HepG2 (cell line): Measurements from ENCODE around the gene COQ8B. TPM values are rescaled to one million over a fixed set of nuclear protein-coding genes. Genes with fewer than 3 reads are reported as not detected.

Experiments used
- CENPT ChIP-seq: sonication (generic); formaldehyde crosslinking; IDR thresholded peaks from 2 replicates; pipeline ENCODE4 v1.8.0; 2022; ENCODE audit warnings: low read depth, mild to moderate bottlenecking, moderate library complexity, missing genetic modification reagents
- ELF3 ChIP-seq: IDR thresholded peaks from 2 replicates; pipeline ENCODE4 v1.6.1; 2016; ENCODE audit warnings: missing genetic modification reagents, missing compliant biosample characterization
- MIER2 ChIP-seq: IDR thresholded peaks from 2 replicates; pipeline ENCODE4 v1.6.1; 2016; ENCODE audit warnings: missing biosample characterization, missing genetic modification reagents
- NFIC ChIP-seq: IDR thresholded peaks from 2 replicates; pipeline ENCODE4 v1.6.1; 2012; ENCODE audit warnings: mild to moderate bottlenecking, low read length, inconsistent platforms
- RAD21 ChIP-seq: fragments of 450-650 bp; formaldehyde crosslinking; IDR thresholded peaks from 2 replicates; pipeline ENCODE4 v1.5.0; 2020; ENCODE audit warnings: mild to moderate bottlenecking
- ZC3H4 ChIP-seq: sonication (generic); formaldehyde crosslinking; IDR thresholded peaks from 2 replicates; pipeline ENCODE4 v1.4.0; 2020; ENCODE audit warnings: missing genetic modification reagents, borderline replicate concordance
- ZNF549 ChIP-seq: sonication (generic); formaldehyde crosslinking; IDR thresholded peaks from 2 replicates; pipeline ENCODE4 v1.5.0; 2020; ENCODE audit warnings: missing genetic modification reagents
- ZNF562 ChIP-seq: sonication (generic); formaldehyde crosslinking; IDR thresholded peaks from 2 replicates; pipeline ENCODE4 v1.8.0; 2022; ENCODE audit warnings: missing genetic modification reagents, borderline replicate concordance
- ZNF776 ChIP-seq: sonication (generic); formaldehyde crosslinking; IDR thresholded peaks from 2 replicates; pipeline ENCODE4 v1.4.0; 2020; ENCODE audit warnings: mild to moderate bottlenecking, missing genetic modification reagents
- polyA plus RNA-seq, 8 experiments: library from polyadenylated mRNA; depleted of rRNA in 3 of 8; stranded (reverse) in 7 of 8; unstranded in 1 of 8; fragments of >200 nt; fragmentation: Illumina TruSeq in 4 of 8; extraction: Trizol in 4 of 8; gene quantifications; 2 replicates each; pipeline versions ENCODE4 v1.2.1 to v1.2.3, GENCODE V29; 2011 to 2016; ENCODE audit warnings: low read depth in 4 of 8, missing spikeins in 1 of 8, mixed read lengths in 1 of 8; ENCODE audit not compliant: insufficient read depth in 1 of 8
- total RNA-seq, 5 experiments: library from RNA; depleted of rRNA; stranded (reverse); fragments of >200 nt; fragmentation: Illumina TruSeq; extraction: Trizol; gene quantifications; 2 replicates each; pipeline ENCODE4 v1.2.3, GENCODE V29; 2016; ENCODE audit warnings: low read depth in 1 of 5
- TF ChIP-seq, protein P1 (sequence below): sonication (generic); formaldehyde crosslinking; IDR thresholded peaks from 2 replicates; pipeline ENCODE4 v1.5.1; 2020; ENCODE audit warnings: mild to moderate bottlenecking, missing genetic modification reagents, moderate library complexity
- TF ChIP-seq, protein P2 (sequence below): IDR thresholded peaks from 2 replicates; pipeline ENCODE4 v1.6.1; 2016; ENCODE audit warnings: low read depth, missing genetic modification reagents, missing compliant biosample characterization
- TF ChIP-seq, protein P3 (sequence below): sonication (generic); formaldehyde crosslinking; IDR thresholded peaks from 2 replicates; pipeline ENCODE4 v1.4.0; 2020; ENCODE audit warnings: missing genetic modification reagents
- TF ChIP-seq, protein P4 (sequence below): sonication (generic); formaldehyde crosslinking; IDR thresholded peaks from 2 replicates; pipeline ENCODE4 v1.4.0; 2020; ENCODE audit warnings: mild to moderate bottlenecking, missing genetic modification reagents
- TF ChIP-seq, protein P5 (sequence below): IDR thresholded peaks from 2 replicates; pipeline ENCODE4 v1.6.1; 2016; ENCODE audit warnings: mild to moderate bottlenecking

Gene COQ8B
- total and polyA plus RNA-seq, 2 of the 13 experiments (the other 11 are each of a cell fraction or from before 2014, with no cell fraction given) = 12.3 to 17.2 TPM

DNA sequence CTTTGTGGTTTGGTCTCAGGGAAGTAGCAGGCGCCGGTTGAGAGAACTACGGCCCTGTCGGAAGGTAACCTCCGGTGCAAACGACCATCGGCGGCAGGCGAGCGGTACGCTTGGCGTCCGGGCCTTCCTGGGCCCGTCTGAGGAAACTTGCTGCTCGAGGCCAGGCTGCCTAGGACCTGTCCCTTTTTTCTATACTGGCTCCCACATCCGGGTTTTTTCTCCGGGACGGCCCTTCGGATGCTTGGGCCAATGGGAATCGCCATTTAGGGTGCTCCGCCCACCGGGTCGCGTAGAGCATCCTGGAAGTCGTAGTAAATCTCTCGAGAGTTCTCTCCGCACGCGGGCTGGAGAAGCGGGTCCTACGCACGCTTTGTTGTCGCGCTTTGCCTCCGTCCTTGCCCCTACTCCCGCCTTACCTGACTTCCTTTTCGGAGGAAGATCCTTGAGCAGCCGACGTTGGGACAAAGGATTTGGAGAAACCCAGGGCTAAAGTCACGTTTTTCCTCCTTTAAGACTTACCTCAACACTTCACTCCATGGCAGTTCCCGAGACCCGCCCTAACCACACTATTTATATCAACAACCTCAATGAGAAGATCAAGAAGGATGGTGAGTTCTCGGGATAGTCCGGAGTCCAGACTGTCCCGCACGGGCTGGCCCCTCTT, 34.3 kb upstream of the COQ8B start, which contains the start of gene SNRPA (continued):
- TF ChIP-seq, protein P1, sequence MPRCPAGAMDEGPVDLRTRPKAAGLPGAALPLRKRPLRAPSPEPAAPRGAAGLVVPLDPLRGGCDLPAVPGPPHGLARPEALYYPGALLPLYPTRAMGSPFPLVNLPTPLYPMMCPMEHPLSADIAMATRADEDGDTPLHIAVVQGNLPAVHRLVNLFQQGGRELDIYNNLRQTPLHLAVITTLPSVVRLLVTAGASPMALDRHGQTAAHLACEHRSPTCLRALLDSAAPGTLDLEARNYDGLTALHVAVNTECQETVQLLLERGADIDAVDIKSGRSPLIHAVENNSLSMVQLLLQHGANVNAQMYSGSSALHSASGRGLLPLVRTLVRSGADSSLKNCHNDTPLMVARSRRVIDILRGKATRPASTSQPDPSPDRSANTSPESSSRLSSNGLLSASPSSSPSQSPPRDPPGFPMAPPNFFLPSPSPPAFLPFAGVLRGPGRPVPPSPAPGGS = no peak
- TF ChIP-seq, protein P2, sequence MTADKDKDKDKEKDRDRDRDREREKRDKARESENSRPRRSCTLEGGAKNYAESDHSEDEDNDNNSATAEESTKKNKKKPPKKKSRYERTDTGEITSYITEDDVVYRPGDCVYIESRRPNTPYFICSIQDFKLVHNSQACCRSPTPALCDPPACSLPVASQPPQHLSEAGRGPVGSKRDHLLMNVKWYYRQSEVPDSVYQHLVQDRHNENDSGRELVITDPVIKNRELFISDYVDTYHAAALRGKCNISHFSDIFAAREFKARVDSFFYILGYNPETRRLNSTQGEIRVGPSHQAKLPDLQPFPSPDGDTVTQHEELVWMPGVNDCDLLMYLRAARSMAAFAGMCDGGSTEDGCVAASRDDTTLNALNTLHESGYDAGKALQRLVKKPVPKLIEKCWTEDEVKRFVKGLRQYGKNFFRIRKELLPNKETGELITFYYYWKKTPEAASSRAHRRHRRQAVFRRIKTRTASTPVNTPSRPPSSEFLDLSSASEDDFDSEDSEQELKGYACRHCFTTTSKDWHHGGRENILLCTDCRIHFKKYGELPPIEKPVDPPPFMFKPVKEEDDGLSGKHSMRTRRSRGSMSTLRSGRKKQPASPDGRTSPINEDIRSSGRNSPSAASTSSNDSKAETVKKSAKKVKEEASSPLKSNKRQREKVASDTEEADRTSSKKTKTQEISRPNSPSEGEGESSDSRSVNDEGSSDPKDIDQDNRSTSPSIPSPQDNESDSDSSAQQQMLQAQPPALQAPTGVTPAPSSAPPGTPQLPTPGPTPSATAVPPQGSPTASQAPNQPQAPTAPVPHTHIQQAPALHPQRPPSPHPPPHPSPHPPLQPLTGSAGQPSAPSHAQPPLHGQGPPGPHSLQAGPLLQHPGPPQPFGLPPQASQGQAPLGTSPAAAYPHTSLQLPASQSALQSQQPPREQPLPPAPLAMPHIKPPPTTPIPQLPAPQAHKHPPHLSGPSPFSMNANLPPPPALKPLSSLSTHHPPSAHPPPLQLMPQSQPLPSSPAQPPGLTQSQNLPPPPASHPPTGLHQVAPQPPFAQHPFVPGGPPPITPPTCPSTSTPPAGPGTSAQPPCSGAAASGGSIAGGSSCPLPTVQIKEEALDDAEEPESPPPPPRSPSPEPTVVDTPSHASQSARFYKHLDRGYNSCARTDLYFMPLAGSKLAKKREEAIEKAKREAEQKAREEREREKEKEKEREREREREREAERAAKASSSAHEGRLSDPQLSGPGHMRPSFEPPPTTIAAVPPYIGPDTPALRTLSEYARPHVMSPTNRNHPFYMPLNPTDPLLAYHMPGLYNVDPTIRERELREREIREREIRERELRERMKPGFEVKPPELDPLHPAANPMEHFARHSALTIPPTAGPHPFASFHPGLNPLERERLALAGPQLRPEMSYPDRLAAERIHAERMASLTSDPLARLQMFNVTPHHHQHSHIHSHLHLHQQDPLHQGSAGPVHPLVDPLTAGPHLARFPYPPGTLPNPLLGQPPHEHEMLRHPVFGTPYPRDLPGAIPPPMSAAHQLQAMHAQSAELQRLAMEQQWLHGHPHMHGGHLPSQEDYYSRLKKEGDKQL (CRISPR knock-in tag) = no peak
- TF ChIP-seq ZNF776 (no peak), MIER2 (CRISPR knock-in tag) (peak; percentile 31; the same call in 1 of the 2 replicates), ELF3 (no peak), CENPT (CRISPR knock-in tag) (no peak), ZNF549 (CRISPR knock-in tag) (no peak), ZC3H4 (CRISPR knock-in tag) (no peak; the same call in 1 of the 2 replicates), ZNF562 (CRISPR knock-in tag) (no peak), NFIC (no peak), RAD21 (CRISPR knock-in tag) (no peak)
- TF ChIP-seq, protein P3, sequence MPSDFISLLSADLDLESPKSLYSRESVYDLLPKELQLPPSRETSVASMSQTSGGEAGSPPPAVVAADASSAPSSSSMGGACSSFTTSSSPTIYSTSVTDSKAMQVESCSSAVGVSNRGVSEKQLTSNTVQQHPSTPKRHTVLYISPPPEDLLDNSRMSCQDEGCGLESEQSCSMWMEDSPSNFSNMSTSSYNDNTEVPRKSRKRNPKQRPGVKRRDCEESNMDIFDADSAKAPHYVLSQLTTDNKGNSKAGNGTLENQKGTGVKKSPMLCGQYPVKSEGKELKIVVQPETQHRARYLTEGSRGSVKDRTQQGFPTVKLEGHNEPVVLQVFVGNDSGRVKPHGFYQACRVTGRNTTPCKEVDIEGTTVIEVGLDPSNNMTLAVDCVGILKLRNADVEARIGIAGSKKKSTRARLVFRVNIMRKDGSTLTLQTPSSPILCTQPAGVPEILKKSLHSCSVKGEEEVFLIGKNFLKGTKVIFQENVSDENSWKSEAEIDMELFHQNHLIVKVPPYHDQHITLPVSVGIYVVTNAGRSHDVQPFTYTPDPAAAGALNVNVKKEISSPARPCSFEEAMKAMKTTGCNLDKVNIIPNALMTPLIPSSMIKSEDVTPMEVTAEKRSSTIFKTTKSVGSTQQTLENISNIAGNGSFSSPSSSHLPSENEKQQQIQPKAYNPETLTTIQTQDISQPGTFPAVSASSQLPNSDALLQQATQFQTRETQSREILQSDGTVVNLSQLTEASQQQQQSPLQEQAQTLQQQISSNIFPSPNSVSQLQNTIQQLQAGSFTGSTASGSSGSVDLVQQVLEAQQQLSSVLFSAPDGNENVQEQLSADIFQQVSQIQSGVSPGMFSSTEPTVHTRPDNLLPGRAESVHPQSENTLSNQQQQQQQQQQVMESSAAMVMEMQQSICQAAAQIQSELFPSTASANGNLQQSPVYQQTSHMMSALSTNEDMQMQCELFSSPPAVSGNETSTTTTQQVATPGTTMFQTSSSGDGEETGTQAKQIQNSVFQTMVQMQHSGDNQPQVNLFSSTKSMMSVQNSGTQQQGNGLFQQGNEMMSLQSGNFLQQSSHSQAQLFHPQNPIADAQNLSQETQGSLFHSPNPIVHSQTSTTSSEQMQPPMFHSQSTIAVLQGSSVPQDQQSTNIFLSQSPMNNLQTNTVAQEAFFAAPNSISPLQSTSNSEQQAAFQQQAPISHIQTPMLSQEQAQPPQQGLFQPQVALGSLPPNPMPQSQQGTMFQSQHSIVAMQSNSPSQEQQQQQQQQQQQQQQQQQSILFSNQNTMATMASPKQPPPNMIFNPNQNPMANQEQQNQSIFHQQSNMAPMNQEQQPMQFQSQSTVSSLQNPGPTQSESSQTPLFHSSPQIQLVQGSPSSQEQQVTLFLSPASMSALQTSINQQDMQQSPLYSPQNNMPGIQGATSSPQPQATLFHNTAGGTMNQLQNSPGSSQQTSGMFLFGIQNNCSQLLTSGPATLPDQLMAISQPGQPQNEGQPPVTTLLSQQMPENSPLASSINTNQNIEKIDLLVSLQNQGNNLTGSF = no peak
- TF ChIP-seq, protein P4, sequence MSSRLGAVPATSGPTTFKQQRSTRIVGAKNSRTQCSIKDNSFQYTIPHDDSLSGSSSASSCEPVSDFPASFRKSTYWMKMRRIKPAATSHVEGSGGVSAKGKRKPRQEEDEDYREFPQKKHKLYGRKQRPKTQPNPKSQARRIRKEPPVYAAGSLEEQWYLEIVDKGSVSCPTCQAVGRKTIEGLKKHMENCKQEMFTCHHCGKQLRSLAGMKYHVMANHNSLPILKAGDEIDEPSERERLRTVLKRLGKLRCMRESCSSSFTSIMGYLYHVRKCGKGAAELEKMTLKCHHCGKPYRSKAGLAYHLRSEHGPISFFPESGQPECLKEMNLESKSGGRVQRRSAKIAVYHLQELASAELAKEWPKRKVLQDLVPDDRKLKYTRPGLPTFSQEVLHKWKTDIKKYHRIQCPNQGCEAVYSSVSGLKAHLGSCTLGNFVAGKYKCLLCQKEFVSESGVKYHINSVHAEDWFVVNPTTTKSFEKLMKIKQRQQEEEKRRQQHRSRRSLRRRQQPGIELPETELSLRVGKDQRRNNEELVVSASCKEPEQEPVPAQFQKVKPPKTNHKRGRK (CRISPR knock-in tag) = no peak
- TF ChIP-seq, protein P5, sequence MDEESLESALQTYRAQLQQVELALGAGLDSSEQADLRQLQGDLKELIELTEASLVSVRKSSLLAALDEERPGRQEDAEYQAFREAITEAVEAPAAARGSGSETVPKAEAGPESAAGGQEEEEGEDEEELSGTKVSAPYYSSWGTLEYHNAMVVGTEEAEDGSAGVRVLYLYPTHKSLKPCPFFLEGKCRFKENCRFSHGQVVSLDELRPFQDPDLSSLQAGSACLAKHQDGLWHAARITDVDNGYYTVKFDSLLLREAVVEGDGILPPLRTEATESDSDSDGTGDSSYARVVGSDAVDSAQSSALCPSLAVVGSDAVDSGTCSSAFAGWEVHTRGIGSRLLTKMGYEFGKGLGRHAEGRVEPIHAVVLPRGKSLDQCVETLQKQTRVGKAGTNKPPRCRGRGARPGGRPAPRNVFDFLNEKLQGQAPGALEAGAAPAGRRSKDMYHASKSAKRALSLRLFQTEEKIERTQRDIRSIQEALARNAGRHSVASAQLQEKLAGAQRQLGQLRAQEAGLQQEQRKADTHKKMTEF (CRISPR knock-in tag) = peak; percentile 34; the same call in 1 of the 2 replicates
